ENCODE data around the gene CPNE1.
"Not testable (repeated sequence)": the region's sequence is repeated elsewhere in the genome, so short reads cannot be mapped to it uniquely, and the experiment has no call there.

The CPNE1 gene

GRCh38 chr20:35698298-35699126, 33.8 kb upstream of the CPNE1 start:
- no peak for DNase-seq (ENCODE audit: low read depth, low spot score)

- DNase-seq (ENCODE audit: low read depth, low spot score): no peak
Measured at GRCh38 chr20:35697696-35698297, 33.1 kb upstream of the CPNE1 start.

GRCh38 chr20:35695978-35696377, 31.3 kb upstream of the CPNE1 start:
- DNase-seq (ENCODE audit: low read depth, low spot score): no peak

DNA sequence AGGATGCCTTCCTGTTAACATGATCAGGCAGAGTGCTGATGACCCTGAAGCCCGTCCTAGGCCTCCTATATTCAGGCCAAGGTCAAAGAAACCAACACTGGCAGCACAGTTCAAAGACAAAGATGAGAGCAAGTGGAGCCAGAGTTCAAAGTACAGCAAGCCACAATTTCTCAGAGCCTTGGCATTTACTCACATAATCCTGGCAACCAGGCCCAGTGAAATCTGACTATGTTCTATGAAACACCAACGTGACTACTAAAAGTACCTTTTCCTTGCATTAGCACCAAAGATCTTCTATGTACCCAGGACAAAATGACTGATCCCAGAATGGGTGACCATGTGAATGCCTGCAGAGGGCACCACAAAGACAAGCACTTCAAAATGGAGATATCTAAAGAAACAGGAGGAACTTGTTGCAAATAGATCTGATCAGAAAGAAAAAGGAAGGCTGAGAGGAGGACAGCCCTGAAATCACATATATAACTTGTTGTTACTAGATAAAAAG, 30.6 kb upstream of the CPNE1 start:
- DNase-seq (ENCODE audit: low read depth, low spot score): no peak

DNA sequence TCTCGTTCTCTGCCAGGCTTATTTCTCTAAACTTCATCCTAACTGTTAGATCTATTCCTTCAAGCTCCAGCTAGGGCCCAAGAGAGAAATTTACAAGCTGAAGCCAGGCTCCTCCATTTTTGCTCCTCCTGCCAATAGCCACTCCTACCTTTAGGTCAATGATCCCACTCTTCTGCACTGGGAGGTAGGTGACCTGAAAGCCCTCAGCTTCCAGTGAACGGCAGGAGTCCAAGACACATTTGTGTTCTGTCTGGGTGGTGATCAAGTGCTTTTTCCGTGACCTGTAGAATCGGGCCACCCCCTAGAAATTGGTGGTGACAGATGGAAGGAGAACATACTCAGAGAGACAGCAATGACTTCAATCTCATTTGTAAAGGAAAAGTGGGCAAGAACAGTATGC, 25.6 kb upstream of the CPNE1 start:
- DNase-seq (ENCODE audit: low read depth, low spot score): no peak

DNA sequence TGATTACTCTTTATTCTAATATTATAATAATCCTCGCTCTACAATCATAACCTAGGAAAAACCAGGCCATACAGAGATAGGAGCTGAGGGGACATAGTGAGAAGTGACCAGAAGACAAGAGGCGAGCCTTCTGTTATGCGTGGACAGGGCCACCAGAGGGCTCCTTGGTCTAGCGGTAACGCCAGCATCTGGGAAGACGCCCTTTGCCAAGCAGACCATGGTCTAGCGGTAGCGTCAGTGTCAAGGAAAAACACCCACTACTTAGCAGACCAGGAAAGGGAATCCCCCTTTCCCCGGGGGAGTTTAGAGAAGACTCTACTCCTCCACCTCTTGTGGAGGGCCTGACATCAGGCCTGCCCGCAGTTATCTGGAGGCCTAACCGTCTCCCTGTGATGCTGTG, 22.2 kb upstream of the CPNE1 start:
- not testable (repeated sequence) for DNase-seq (ENCODE audit: low read depth, low spot score)

- DNase-seq (ENCODE audit: low read depth, low spot score): not testable (repeated sequence)
Measured at GRCh38 chr20:35685368-35685767, 20.7 kb upstream of the CPNE1 start.

- no peak for DNase-seq (ENCODE audit: low read depth, low spot score)
Measured at GRCh38 chr20:35681960-35682359, 17.3 kb upstream of the CPNE1 start.

DNA sequence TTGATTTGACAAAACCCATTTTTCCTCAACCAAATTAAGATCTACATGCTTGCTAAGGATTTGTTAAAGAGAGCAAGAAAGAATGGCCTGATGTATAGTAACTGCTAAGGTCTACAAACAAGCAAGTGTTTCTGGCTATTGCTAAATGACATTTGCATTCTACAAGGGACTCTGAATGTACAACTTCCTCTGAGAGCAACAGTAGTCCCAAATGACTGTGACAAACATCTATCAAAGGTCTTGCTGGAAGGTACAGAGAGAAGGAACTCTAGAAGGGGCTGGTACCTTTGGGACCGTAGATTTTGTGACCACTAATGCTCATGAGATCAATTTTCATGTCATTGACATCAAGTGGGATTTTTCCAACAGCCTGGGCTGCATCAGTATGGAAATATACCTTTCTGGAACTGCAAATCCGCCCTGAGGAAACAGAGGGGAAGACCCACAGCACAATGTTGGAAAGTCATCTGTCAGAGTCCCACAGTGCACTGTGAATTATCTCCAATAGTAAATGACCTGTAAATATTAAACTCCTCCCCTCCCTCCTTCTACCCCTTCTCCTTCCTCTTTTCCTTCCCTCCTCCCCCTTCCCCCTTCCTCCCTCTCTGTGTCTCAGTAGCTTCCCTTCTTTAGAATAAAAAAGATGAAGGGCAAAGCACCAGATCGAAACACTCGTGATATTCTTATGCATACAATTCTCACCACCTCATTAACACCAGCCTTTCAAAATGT, 15.9 kb upstream of the CPNE1 start:
- no peak for DNase-seq (ENCODE audit: low read depth, low spot score)

DNA sequence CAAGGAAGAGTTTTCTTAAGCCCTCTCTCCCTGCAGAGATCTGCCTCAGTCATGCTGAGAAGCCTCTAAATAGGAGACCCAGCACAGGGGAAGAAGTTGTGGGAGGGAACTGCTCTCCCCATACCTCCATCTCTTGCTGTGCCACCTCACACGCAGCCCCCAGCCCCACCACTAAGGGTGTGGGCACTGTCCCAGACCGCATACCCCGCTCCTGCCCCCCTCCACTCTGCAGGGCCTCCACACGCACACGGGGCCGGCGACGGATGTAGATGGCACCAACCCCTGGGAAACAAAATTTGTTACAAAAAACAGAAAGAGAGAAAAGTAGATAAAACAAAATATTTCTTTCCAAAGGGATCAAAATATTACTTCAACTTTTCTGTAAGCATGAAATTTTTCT, 10.2 kb upstream of the CPNE1 start:
- DNase-seq (ENCODE audit: low read depth, low spot score): no peak

DNA sequence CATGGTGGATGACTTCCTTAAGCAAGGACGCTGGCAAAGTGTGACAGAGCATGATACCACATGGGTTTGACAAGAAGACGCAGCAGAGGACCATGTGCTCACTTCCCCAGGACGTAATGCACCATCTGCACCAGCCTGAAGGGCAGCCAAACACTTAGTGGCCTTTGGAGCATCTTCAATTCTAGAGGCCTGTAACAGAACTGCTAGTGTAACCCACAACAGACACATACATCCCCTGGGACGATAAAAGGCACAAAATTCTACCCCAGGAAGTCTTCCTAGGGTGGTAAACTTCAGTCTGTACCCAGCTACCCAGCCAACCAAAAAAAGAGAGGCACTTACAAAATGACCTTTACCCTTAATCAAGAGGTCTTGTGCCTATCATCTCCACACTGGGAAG, 9.2 kb upstream of the CPNE1 start:
- DNase-seq (ENCODE audit: low read depth, low spot score): no peak

- no peak for DNase-seq (ENCODE audit: low read depth, low spot score)
Measured at GRCh38 chr20:35669681-35670080, 5.0 kb upstream of the CPNE1 start.

- no peak for DNase-seq (ENCODE audit: low read depth, low spot score)
Measured at GRCh38 chr20:35669221-35669620, 4.5 kb upstream of the CPNE1 start.

DNA sequence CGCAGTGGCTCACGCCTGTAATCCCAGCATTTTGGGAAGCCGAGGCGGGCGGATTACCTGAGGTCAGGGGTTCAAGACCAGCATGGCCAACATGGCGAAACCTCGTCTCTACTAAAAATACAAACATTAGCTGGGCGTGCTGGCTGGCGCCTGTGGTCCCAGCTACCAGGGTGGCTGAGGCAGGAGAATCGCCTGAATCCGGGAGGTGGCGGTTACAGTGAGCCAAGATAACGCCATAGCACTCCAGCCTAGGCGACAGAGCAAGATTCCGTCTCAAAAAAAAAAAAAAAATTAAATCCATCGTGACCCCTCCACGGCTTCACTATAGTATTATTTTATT, 1.2 kb upstream of the CPNE1 start:
- DNase-seq (ENCODE audit: low read depth, low spot score): no peak

GRCh38 chr20:35663516-35664465, 909 bp downstream of the CPNE1 start:
- no peak for DNase-seq (ENCODE audit: low read depth, low spot score)

- DNase-seq (ENCODE audit: low read depth, low spot score): no peak
Measured at GRCh38 chr20:35662551-35662950, 2.1 kb downstream of the CPNE1 start.

- no peak for DNase-seq (ENCODE audit: low read depth, low spot score)
Measured at GRCh38 chr20:35661908-35662307, 2.8 kb downstream of the CPNE1 start.

GRCh38 chr20:35661053-35661452, 3.6 kb downstream of the CPNE1 start:
- no peak for DNase-seq (ENCODE audit: low read depth, low spot score)

DNA sequence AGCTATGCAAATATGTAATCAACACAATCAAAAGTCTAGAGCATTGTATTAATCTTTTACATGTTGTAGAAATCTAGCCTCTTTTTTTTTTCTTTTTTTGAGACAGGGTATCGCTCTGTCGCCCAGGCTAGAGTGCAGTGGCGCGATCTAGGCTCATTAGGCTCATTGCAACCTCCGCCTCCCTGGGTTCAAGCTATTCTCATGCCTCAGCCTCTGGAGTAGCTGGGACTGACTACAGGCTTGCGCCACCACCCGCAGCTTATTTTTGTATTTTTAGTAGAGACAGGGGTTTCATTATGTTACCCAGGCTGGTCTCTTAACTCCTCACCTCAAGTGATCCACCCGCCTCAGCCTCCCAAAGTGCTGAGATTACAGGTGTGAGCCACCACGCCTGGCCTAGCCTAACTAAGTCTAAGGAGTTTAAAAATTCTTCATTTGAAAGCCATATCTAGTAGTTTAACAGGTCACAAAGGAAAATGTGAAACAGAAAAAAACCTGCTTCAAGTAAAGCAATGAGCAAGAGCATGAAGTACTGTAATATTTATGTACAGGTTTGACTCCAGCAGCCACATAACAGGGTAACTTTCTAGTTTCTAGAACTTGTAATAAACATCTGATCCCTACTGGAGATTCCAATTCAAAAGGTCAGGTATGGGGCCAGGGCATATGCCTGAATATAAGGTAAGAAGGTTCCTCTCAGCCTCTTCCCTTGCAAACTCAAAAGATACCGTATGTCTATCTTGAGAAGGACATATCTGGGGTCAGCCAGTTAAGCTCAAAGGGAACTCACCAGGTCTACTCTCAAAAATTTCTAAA, 4.4 kb downstream of the CPNE1 start:
- DNase-seq (ENCODE audit: low read depth, low spot score): no peak

DNA sequence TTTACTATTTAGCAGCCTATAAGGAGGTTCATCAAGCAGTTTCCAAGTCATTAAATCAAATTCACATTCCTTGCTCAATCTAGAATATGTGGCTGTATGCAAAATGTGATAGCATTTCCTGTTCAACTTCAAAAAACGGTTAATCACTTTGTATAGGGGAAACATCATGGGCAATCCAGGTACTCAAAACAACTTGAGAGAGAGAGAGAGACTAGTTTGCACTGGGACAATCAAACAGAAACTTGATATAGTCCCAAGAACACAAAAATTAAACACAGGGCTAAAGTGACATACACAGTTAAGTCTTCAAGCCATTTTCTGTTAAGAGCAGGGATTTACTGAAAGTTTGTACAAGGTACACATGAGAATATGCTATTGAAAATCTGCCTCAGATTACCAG, 7.4 kb downstream of the CPNE1 start:
- DNase-seq (ENCODE audit: low read depth, low spot score): no peak

- DNase-seq (ENCODE audit: low read depth, low spot score): no peak
Measured at GRCh38 chr20:35654415-35654814, 10.3 kb downstream of the CPNE1 start.
